DND-41 (cell line): ENCODE data around the gene SUDS3.

Source experiments
- ATAC-seq: fragments of 200-7000 bp; cut with Tn5 transposase; 3 replicates; pipeline ENCODE4 v1.9.1; 2021; ENCODE audit warnings: low read depth; ENCODE audit not compliant: insufficient read depth
- DNase-seq: peaks from one replicate; pipeline ENCODE4 v3.0.0-alpha.2; 2020
- H2AFZ ChIP-seq: 2 replicates; pipeline ENCODE4 v1.6.0; 2012; ENCODE audit warnings: low read depth, low read length
- H3K27ac ChIP-seq: 2 replicates; pipeline ENCODE4 v1.5.1; 2012; ENCODE audit warnings: low read length, inconsistent platforms
- H3K27me3 ChIP-seq: fragments of 200-600 bp; sonication (generic); 2 replicates; pipeline ENCODE4 v1.6.0; 2012; ENCODE audit warnings: low read length, mild to moderate bottlenecking, inconsistent platforms; ENCODE audit not compliant: insufficient read depth, poor library complexity
- H3K36me3 ChIP-seq: 2 replicates; pipeline ENCODE4 v1.5.1; 2012; ENCODE audit warnings: low read length, inconsistent platforms; ENCODE audit not compliant: insufficient read depth
- H3K4me1 ChIP-seq: 2 replicates; pipeline ENCODE4 v1.5.1; 2012; ENCODE audit warnings: mild to moderate bottlenecking, low read length; ENCODE audit not compliant: insufficient read depth
- H3K4me2 ChIP-seq: 2 replicates; pipeline ENCODE4 v1.6.0; 2012; ENCODE audit warnings: mild to moderate bottlenecking, moderate library complexity, low read length, inconsistent platforms; ENCODE audit not compliant: insufficient read depth
- H3K4me3 ChIP-seq, 2 experiments: fragments of 200-600 bp in 1 of 2; shearing (Covaris generic) in 1 of 2; 2 replicates each; pipeline ENCODE4 v1.5.1; 2012 to 2016; ENCODE audit warnings: inconsistent platforms in 2 of 2, low read length in 2 of 2, mild to moderate bottlenecking in 2 of 2, low read depth in 1 of 2, moderate library complexity in 1 of 2
- H3K79me2 ChIP-seq: 2 replicates; pipeline ENCODE4 v1.6.0; 2012; ENCODE audit warnings: low read length, inconsistent platforms; ENCODE audit not compliant: insufficient read depth
- H3K9ac ChIP-seq: 2 replicates; pipeline ENCODE4 v1.6.0; 2012; ENCODE audit warnings: low read depth, mild to moderate bottlenecking, inconsistent platforms, low read length, moderate library complexity
- H3K9me3 ChIP-seq: 2 replicates; pipeline ENCODE4 v1.5.1; 2012; ENCODE audit warnings: low read length, moderate library complexity, mild to moderate bottlenecking, inconsistent platforms; ENCODE audit not compliant: insufficient read depth, severe bottlenecking
- H4K20me1 ChIP-seq: 2 replicates; pipeline ENCODE4 v1.6.0; 2012; ENCODE audit warnings: low read length; ENCODE audit not compliant: insufficient read depth
- EZH2 ChIP-seq: IDR thresholded peaks from 3 replicates; pipeline ENCODE4 v1.6.1; 2012; ENCODE audit warnings: borderline replicate concordance, low read depth, mild to moderate bottlenecking, moderate library complexity, low read length, inconsistent platforms; ENCODE audit not compliant: severe bottlenecking
- TF ChIP-seq, protein P1 (sequence below): IDR thresholded peaks from 2 replicates; pipeline ENCODE4 v1.5.1; 2012; ENCODE audit warnings: borderline replicate concordance, low read length, moderate library complexity, mild to moderate bottlenecking; ENCODE audit not compliant: poor library complexity, severe bottlenecking; ENCODE audit errors: extremely low read depth

The SUDS3 gene

DNA sequence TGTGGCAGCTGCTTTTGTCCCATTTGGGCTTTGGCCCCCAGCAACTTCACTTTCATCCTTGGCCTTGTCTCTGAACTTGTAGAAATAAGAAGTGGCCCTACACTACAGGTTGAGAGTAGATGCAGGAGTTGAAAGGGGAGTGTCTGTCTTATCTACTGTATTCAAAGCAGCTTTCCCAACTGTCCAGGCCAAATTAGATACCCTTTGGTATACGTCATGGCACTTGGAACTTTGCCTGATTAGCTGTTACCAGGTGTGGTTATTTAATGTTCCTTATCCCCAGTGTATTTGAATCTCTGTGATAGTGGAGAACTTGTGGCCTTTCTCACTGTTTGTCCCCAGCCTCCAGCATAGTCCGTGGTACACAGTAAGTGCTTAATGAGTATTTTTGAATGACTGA is 33.5 kb downstream of the SUDS3 start:
- TF ChIP-seq EZH2 = no peak
- TF ChIP-seq, protein P1, sequence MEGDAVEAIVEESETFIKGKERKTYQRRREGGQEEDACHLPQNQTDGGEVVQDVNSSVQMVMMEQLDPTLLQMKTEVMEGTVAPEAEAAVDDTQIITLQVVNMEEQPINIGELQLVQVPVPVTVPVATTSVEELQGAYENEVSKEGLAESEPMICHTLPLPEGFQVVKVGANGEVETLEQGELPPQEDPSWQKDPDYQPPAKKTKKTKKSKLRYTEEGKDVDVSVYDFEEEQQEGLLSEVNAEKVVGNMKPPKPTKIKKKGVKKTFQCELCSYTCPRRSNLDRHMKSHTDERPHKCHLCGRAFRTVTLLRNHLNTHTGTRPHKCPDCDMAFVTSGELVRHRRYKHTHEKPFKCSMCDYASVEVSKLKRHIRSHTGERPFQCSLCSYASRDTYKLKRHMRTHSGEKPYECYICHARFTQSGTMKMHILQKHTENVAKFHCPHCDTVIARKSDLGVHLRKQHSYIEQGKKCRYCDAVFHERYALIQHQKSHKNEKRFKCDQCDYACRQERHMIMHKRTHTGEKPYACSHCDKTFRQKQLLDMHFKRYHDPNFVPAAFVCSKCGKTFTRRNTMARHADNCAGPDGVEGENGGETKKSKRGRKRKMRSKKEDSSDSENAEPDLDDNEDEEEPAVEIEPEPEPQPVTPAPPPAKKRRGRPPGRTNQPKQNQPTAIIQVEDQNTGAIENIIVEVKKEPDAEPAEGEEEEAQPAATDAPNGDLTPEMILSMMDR = no peak
- no peak overlapping the region for H3K27ac ChIP-seq
- peaks cover 86% of the 10 kb centered on the region for H3K36me3 ChIP-seq
- H3K9me3 ChIP-seq = peaks cover 9% of the 10 kb centered on the region
- H4K20me1 ChIP-seq = no peaks in the 10 kb centered on the region
- no peak overlapping the region for H2AFZ ChIP-seq
- DNase-seq = no peak
- no peak for ATAC-seq
- H3K4me2 ChIP-seq = no peak overlapping the region
- no peak overlapping the region for H3K4me3 ChIP-seq
- no peaks in the 10 kb centered on the region for H3K4me1 ChIP-seq
- no peaks in the 10 kb centered on the region for H3K79me2 ChIP-seq
- H3K27me3 ChIP-seq = no peaks in the 10 kb centered on the region
- no peak overlapping the region for H3K9ac ChIP-seq

DNA sequence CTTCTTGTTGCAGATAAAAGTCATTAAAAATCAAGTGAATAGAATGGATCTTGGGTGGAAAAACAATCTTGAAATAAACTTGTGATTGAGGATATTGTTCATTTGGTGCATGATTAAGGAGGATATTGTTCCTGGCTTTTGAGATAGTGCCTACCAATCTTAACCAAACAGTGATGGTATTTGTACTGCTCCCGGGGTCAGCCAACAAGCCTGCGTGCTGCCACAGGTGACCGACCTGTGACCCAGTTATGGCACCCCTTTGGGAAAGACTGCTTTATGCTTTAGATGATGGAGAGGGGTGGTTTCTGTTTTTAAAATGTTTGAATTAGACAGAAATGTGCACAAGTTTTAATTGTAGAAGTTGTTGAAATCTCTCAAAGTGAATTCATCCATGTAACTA is 41.6 kb downstream of the SUDS3 start:
- no peaks in the 10 kb centered on the region for H3K9me3 ChIP-seq
- H3K4me2 ChIP-seq = no peak overlapping the region
- no peak overlapping the region for H2AFZ ChIP-seq
- TF ChIP-seq, protein P1 = no peak
- TF ChIP-seq EZH2 = no peak
- H3K27ac ChIP-seq = no peak overlapping the region
- H4K20me1 ChIP-seq = peaks cover 7% of the 10 kb centered on the region; the same call in 1 of the 2 replicates
- H3K27me3 ChIP-seq = no peaks in the 10 kb centered on the region
- no peaks in the 10 kb centered on the region for H3K79me2 ChIP-seq
- no peak overlapping the region for H3K9ac ChIP-seq
- H3K4me3 ChIP-seq = no peak overlapping the region
- peaks cover 34% of the 10 kb centered on the region for H3K36me3 ChIP-seq
- ATAC-seq (no peak), DNase-seq (no peak)
- no peaks in the 10 kb centered on the region for H3K4me1 ChIP-seq

DNA sequence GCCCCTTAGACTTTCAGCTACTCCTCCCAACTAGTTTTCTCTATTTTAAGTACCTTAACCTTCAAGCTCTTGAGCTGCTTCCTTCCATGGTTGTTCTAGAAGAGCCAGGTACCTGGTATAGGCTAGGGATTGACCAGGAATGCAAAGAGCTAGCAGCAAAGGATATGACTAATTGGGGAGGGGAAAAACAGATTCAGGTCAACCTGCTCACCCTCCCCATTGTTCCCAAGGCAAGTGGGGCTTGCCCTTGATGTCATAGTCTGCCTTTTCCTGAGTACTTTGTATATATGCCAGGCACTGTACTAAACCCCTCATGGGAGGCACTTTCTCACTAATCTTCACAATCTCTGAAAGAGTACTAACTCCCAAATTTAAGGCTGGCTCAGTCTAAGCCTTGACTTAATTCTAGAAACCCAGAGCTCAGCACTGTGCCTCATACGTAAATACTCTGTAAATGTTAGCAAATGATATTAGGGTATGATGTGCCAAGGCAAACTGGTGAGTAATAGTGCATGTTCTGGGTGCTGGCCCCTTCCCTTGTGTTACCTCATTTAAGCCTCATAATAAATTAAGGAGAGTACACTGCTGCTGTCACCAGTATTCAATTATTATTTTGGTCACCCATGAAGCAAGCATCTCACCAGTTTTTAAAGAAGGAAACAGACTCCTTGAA is 42.2 kb downstream of the SUDS3 start:
- no peak for DNase-seq
- ATAC-seq = no peak
- no peaks in the 10 kb centered on the region for H3K4me1 ChIP-seq
- no peak overlapping the region for H2AFZ ChIP-seq
- H3K27me3 ChIP-seq = no peaks in the 10 kb centered on the region
- no peak overlapping the region for H3K9ac ChIP-seq
- TF ChIP-seq, protein P1 = no peak
- no peak for TF ChIP-seq EZH2
- no peak overlapping the region for H3K4me2 ChIP-seq
- no peak overlapping the region for H3K27ac ChIP-seq
- peaks cover 29% of the 10 kb centered on the region for H3K36me3 ChIP-seq
- H3K9me3 ChIP-seq = no peaks in the 10 kb centered on the region
- H4K20me1 ChIP-seq = peaks cover 7% of the 10 kb centered on the region; the same call in 1 of the 2 replicates
- H3K79me2 ChIP-seq = no peaks in the 10 kb centered on the region
- no peak overlapping the region for H3K4me3 ChIP-seq
